GM12874 (cell line): ENCODE results near the gene CLIC5.

Experiments
- TF ChIP-seq, protein P1 (sequence below): IDR thresholded peaks from 2 replicates; pipeline ENCODE4 v1.5.1; 2011; ENCODE audit warnings: low read depth, mild to moderate bottlenecking, control low read depth, low read length, moderate library complexity; ENCODE audit not compliant: insufficient read depth

CLIC5 gene

DNA sequence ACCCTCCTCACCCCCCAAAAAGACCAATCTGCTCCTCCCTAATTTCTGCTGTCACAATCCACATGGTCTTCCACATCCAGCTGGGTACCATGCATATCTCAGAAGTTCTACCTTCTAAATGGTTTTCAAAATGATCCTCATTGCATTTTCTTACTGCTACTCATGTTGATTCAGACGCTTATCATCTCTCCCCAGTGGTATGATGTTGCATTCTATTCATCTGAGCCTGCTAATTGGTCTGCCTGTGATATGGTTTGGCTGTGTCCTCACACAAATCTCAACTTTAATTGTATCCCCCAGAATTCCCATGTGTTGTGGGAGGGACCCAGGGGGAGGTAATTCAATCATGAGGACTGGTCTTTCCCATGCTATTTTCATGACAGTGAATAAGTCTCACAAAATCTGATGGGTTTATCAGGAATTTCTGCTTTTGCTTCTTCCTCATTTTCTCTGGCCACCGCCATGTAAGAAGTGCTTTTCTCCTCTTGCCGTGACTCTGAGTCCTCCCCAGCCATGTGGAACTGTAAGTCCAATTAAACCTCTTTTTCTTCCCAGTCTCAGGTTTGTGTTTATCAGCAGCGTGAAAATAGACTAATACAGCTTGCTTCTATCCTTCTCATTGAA lies 41.4 kb upstream of the CLIC5 start:
- TF ChIP-seq, protein P1, sequence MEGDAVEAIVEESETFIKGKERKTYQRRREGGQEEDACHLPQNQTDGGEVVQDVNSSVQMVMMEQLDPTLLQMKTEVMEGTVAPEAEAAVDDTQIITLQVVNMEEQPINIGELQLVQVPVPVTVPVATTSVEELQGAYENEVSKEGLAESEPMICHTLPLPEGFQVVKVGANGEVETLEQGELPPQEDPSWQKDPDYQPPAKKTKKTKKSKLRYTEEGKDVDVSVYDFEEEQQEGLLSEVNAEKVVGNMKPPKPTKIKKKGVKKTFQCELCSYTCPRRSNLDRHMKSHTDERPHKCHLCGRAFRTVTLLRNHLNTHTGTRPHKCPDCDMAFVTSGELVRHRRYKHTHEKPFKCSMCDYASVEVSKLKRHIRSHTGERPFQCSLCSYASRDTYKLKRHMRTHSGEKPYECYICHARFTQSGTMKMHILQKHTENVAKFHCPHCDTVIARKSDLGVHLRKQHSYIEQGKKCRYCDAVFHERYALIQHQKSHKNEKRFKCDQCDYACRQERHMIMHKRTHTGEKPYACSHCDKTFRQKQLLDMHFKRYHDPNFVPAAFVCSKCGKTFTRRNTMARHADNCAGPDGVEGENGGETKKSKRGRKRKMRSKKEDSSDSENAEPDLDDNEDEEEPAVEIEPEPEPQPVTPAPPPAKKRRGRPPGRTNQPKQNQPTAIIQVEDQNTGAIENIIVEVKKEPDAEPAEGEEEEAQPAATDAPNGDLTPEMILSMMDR: no peak

DNA sequence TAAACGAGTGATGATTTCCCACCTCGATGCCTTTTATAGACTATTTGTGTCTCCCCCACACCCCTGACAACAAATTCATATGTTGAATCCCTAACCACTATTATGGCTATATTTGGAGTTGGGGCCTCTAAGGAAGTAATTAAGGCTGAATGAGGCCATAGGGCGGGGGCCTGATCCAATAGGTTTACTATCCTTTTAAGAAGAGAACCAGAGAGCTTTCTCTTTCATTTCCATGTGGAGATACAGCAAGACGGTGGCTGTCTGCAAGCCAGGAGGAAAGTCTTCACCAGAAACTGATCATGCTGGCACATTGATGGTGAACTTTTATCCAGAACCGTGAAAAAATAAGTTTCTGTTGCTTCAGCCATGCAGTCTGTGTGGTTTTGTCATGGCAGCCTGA lies 38.9 kb upstream of the CLIC5 start:
- TF ChIP-seq, protein P1: no peak

DNA sequence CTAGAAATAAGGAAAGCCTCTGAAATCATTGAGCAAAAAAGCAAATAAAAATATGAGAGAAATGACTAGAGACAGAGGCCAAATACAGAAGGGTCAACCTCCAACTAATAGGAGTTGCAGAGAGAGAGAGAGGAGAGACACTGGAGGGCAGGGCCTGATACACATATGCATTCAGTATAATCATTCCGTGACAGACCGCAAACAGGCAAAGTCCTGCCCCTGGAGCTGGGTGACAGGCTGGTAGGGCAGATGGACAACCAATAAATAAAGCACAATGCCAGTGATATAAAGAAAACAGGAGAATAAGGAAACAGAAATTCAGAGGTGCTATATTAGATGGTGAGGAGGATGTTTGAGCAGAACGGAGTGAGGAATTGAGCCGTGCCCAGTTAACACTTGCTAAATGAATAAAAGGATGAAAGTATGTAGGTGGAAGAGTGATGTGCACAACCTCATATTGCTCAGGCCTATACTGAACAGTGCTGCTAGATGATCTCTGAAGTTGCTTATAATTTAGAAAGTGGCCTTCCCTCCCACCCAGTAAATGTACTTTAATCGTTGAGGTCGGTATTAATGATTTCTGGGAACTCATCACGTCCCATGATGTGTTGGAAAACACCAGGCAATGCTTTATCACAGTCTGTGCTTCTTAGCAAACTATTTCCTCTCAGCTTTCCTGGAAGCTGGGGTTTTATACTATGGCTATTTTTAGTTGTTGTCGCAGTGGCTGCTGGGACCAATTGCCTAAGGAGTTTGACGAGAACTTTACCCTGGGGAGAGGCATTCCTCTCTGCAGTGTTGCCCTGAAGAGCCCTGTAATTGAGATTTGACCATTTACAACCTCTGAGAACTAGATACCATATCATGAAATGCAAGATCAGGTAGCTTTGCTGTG lies 37.6 kb upstream of the CLIC5 start:
- TF ChIP-seq, protein P1: no peak

DNA sequence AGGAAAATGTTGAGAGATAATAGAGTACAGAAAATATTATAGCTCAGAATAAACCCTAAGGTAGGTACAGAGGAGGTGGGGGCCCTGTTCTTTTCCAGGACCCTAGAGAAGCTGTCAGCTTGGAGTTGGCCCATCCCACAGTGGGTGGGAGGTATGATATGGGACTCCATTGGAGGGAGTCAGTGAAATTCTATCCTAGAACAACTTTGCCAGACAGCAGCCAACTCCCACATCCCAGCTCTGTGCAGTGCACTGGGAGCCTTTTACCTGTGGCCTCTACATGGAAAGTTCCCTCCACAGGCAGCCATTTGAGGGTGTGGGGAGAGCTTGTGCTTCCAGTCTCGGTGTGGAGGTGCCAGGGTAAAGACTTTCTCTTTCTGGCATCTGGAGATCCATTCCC lies 36.8 kb upstream of the CLIC5 start:
- TF ChIP-seq, protein P1: no peak

DNA sequence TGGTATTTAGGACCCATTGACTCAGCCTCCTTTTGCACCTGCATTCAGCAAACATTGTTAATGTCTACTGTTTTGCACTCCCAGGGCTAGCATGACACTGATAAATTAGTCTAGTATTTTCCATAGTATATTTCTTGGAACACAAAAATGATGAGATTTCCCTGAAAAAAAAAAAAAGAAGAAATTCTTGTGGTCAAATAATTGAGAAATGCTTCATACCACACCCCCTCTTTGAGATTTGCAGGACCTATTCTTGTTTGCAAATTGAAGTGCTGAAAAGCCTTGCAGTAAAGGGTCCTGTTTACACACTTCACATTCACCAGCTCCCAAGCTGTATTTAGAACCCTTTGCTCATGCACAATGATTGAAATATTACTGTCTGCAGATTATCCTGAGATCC lies 36.3 kb upstream of the CLIC5 start:
- TF ChIP-seq, protein P1: no peak

DNA sequence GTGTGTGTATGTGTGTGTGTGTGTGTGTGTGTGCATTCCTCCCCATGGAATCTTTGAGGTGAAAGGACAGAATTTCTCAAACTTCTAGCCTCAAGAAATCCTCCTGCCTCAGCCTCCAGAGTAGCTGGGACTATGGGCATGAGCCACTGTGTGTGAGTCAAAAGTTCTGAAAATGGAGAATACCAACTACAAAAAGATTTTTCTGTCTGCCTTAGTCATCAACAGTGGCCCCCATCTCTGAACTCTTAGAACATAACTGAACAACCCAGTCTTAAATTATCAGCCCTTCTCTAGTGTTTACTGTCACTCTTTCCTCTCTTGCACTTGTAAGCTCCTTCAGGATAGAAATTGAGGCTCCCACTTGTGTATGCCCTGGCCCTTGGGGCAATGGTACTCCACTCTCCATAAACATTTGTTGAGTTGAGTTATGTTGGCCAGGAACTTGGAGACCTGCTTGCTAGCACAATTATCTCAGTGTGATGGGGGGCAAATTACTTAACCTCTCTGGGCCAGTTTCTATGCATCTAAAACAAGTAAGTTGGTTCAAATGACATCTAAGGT lies 35.3 kb upstream of the CLIC5 start:
- TF ChIP-seq, protein P1: no peak

DNA sequence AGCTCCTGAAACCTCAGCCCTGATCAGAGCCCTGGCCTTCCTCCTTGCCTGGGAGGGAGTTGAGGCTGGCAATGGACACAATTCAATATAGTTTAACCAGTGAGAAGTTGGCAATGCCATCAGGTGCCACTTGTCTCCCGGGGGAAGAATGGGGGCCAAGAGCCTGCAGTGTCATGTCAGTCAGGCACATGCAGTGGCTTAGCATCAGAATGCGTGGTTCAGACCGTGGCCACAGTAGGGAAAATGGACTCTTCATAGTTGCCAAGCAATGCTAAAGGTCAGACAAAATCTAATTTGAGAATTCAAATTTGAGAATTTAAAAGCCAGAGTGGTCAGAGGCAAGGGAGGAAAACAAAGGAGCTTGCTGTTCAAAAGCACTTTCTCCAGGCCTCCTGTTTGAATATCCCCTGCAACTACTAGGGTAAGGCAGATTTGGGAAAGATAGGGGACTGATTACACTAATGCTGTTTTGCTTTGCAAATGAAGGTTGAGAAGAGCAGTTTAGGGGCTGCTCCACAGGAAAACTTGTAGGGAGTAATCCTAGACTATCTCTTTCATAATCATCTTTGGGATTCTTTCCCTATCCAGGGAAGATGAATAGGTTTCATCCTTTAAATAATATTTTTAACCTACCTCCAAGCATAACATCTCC lies 33.1 kb upstream of the CLIC5 start:
- TF ChIP-seq, protein P1: no peak
